Measurements from ENCODE around the gene TMEM120B.

DNA sequence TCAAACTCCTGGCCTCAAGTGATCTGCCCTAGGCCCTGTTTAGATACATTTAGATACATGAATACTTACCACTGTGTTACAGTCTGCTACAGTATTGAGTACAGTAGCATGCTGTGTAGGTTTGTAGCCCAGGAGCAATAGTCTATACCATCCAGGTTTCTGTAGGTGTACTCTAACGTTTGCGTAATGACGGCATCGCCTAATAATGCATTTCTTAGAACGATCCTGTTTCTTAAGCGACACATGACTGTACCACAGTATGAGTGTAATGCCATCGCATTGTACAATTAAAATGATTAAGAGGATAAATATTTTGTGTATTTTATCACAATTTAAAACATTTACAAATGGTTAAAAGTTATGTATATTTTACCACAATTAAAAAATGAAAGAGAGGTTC, 18.9 kb downstream of the TMEM120B start:
- TF ChIP-seq POLR2A (IDR thresholded peaks at IDR 0.05): no peak
- TF ChIP-seq, protein P1, sequence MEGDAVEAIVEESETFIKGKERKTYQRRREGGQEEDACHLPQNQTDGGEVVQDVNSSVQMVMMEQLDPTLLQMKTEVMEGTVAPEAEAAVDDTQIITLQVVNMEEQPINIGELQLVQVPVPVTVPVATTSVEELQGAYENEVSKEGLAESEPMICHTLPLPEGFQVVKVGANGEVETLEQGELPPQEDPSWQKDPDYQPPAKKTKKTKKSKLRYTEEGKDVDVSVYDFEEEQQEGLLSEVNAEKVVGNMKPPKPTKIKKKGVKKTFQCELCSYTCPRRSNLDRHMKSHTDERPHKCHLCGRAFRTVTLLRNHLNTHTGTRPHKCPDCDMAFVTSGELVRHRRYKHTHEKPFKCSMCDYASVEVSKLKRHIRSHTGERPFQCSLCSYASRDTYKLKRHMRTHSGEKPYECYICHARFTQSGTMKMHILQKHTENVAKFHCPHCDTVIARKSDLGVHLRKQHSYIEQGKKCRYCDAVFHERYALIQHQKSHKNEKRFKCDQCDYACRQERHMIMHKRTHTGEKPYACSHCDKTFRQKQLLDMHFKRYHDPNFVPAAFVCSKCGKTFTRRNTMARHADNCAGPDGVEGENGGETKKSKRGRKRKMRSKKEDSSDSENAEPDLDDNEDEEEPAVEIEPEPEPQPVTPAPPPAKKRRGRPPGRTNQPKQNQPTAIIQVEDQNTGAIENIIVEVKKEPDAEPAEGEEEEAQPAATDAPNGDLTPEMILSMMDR (IDR thresholded peaks at IDR 0.05): no peak

Data from Peyer's patch (tissue), 4 donors.